DOHH2 (cell line): ENCODE data around the gene LRRC8E.

Experiments
- H3F3A ChIP-seq: fragments of 200-600 bp; sonication (generic), shearing (Covaris generic); 2 replicates; pipeline ENCODE4 v1.6.0; 2016; ENCODE audit warnings: antibody characterized with exemption, mild to moderate bottlenecking; ENCODE audit not compliant: control insufficient read depth, insufficient read depth
- H3K27ac ChIP-seq: fragments of 200-600 bp; sonication (generic); 2 replicates; pipeline ENCODE4 v1.5.1; 2014; ENCODE audit warnings: low read depth, mild to moderate bottlenecking, low read length, moderate library complexity
- H3K27me3 ChIP-seq: fragments of 200-600 bp; sonication (generic); 2 replicates; pipeline ENCODE4 v1.6.1; 2014; ENCODE audit warnings: mild to moderate bottlenecking, low read length, mixed read lengths; ENCODE audit not compliant: control insufficient read depth
- H3K36me3 ChIP-seq: fragments of 200-600 bp; sonication (generic); 2 replicates; pipeline ENCODE4 v1.6.1; 2014; ENCODE audit warnings: mild to moderate bottlenecking, low read length, moderate library complexity, mixed read lengths; ENCODE audit not compliant: control insufficient read depth
- H3K4me1 ChIP-seq: fragments of 200-600 bp; sonication (generic); 2 replicates; pipeline ENCODE4 v1.6.1; 2014; ENCODE audit warnings: mild to moderate bottlenecking, low read length, mixed read lengths; ENCODE audit not compliant: control insufficient read depth
- H3K4me2 ChIP-seq: fragments of 200-600 bp; sonication (generic); 2 replicates; pipeline ENCODE4 v1.6.0; 2014; ENCODE audit warnings: mild to moderate bottlenecking, low read length, moderate library complexity
- H3K4me3 ChIP-seq: fragments of 200-600 bp; sonication (generic); 2 replicates; pipeline ENCODE4 v1.5.1; 2014; ENCODE audit warnings: mild to moderate bottlenecking, low read length, mixed read lengths
- H3K79me2 ChIP-seq: fragments of 200-600 bp; sonication (generic); 2 replicates; pipeline ENCODE4 v1.6.1; 2014; ENCODE audit warnings: mild to moderate bottlenecking, low read length, mixed read lengths; ENCODE audit not compliant: control insufficient read depth
- H3K9me2 ChIP-seq: fragments of 200-600 bp; sonication (generic); replicated peaks from 2 replicates; pipeline ENCODE4 v1.6.1; 2014; ENCODE audit warnings: mild to moderate bottlenecking, low read length, mixed read lengths; ENCODE audit not compliant: control insufficient read depth
- H3K9me3 ChIP-seq: fragments of 200-600 bp; sonication (generic); 2 replicates; pipeline ENCODE4 v1.6.1; 2014; ENCODE audit warnings: antibody characterized with exemption, low read length, mixed read lengths; ENCODE audit not compliant: control insufficient read depth, insufficient read depth
- H4K20me1 ChIP-seq: fragments of 200-600 bp; sonication (generic); 2 replicates; pipeline ENCODE4 v1.6.0; 2014; ENCODE audit warnings: low read depth, mild to moderate bottlenecking, antibody characterized with exemption, low read length, moderate library complexity; ENCODE audit not compliant: control insufficient read depth, insufficient read depth
- CTCF ChIP-seq: fragments of 200-600 bp; sonication (generic); IDR thresholded peaks from one replicate; pipeline ENCODE4 v1.5.1; 2014; ENCODE audit warnings: antibody characterized with exemption, mild to moderate bottlenecking, low read depth, low read length; ENCODE audit not compliant: poor library complexity, severe bottlenecking
- EZH2phosphoT487 ChIP-seq: fragments of 200-600 bp; sonication (generic); IDR thresholded peaks from 2 replicates; pipeline ENCODE4 v1.6.1; 2017; ENCODE audit warnings: borderline replicate concordance, mild to moderate bottlenecking, antibody characterized with exemption, low read length, moderate library complexity, mixed read lengths

The LRRC8E gene

GRCh38 chr19:7872306-7873204, 15.8 kb upstream of the LRRC8E start:
- H3K4me3 ChIP-seq: peak overlapping the region; percentile 42
- TF ChIP-seq EZH2phosphoT487 (no peak), CTCF (no peak)
- H3K4me1 ChIP-seq: peaks cover 47% of the 10 kb centered on the region

GRCh38 chr19:7873304-7874075, 14.8 kb upstream of the LRRC8E start:
- Histone ChIP-seq H3K9me2 (no peaks in the 10 kb centered on the region), H3K27ac (no peak overlapping the region), H3K79me2 (no peaks in the 10 kb centered on the region), H3K4me3 (no peak overlapping the region), H3K4me2 (no peak overlapping the region), H3K36me3 (no peaks in the 10 kb centered on the region), H3K4me1 (peaks cover 44% of the 10 kb centered on the region), H3K27me3 (peaks cover 13% of the 10 kb centered on the region), H3K9me3 (no peaks in the 10 kb centered on the region; the same call in 1 of the 2 replicates), H4K20me1 (no peaks in the 10 kb centered on the region), H3F3A (peaks cover 9% of the 10 kb centered on the region)
- TF ChIP-seq CTCF: no peak
- TF ChIP-seq EZH2phosphoT487: no peak

More at GRCh38 chr19:7872306-7873204, 15.8 kb upstream of the LRRC8E start:
- Histone ChIP-seq H3K9me2 (no peaks in the 10 kb centered on the region), H3F3A (peaks cover 9% of the 10 kb centered on the region), H4K20me1 (no peaks in the 10 kb centered on the region), H3K36me3 (no peaks in the 10 kb centered on the region), H3K9me3 (no peaks in the 10 kb centered on the region; the same call in 1 of the 2 replicates), H3K4me2 (peak overlapping the region; percentile 64), H3K79me2 (no peaks in the 10 kb centered on the region), H3K27ac (no peak overlapping the region), H3K27me3 (peaks cover 13% of the 10 kb centered on the region)

GRCh38 chr19:7874076-7874896, 14.0 kb upstream of the LRRC8E start, which contains the start of gene PRR36:
Gene PRR36, minus strand, starts transcription at chr19:7874390. Its CDS starts 701 bp downstream, at chr19:7873689.
- no peaks in the 10 kb centered on the region; the same call in 1 of the 2 replicates for H3K9me3 ChIP-seq
- no peaks in the 10 kb centered on the region for H3K36me3 ChIP-seq
- H3K4me1 ChIP-seq: peaks cover 38% of the 10 kb centered on the region
- no peak within 1 kb of the TSS for H3K27ac ChIP-seq
- no peaks in the 10 kb centered on the region for H3K9me2 ChIP-seq
- H3K4me2 ChIP-seq: peak within 1 kb of the TSS; percentile 29; the same call in 1 of the 2 replicates
- H4K20me1 ChIP-seq: no peaks in the 10 kb centered on the region
- peaks cover 13% of the 10 kb centered on the region for H3K27me3 ChIP-seq
- no peak within 1 kb of the TSS for H3K4me3 ChIP-seq
- no peak for TF ChIP-seq CTCF
- TF ChIP-seq EZH2phosphoT487: no peak; the same call in 1 of the 2 replicates
- no peaks in the 10 kb centered on the region for H3K79me2 ChIP-seq
- peaks cover 9% of the 10 kb centered on the region for H3F3A ChIP-seq
